HEK293T (cell line): ENCODE measurements around the gene IL1RL2.

Source experiments
- CTCF ChIA-PET: fragments of 350-600 bp; formaldehyde crosslinking; extraction: SDS; loops from one replicate; lab custom pipeline; 2021; ENCODE audit warnings: antibody characterized with exemption, inconsistent platforms; lab: Yijun Ruan, JAX
- POLR2A ChIA-PET: fragments of 350-600 bp; formaldehyde crosslinking; extraction: SDS; loops from one replicate; lab custom pipeline; 2020; ENCODE audit warnings: antibody characterized with exemption, inconsistent platforms; lab: Yijun Ruan, JAX
- DNase-seq: peaks from one replicate; pipeline ENCODE4 v3.0.0; 2012; ENCODE audit warnings: mixed read lengths; ENCODE audit errors: extremely low spot score
- ARNT ChIP-seq: fragments of 450-650 bp; IDR thresholded peaks from 2 replicates; pipeline ENCODE4 v1.6.1; 2017; ENCODE audit warnings: mild to moderate bottlenecking
- BHLHE40 ChIP-seq: fragments of 450-650 bp; IDR thresholded peaks from 2 replicates; pipeline ENCODE4 v1.6.1; 2016; ENCODE audit warnings: mild to moderate bottlenecking, moderate library complexity, borderline replicate concordance
- CTBP1 ChIP-seq: fragments of 450-650 bp; IDR thresholded peaks from 2 replicates; pipeline ENCODE4 v1.6.1; 2016; ENCODE audit warnings: borderline replicate concordance
- ELF4 ChIP-seq: fragments of 450-650 bp; IDR thresholded peaks from 2 replicates; pipeline ENCODE4 v1.6.1; 2017; ENCODE audit warnings: antibody characterized with exemption
- FOXA1 ChIP-seq: fragments of 450-650 bp; IDR thresholded peaks from 2 replicates; pipeline ENCODE4 v1.6.1; 2016; ENCODE audit warnings: mild to moderate bottlenecking
- FOXK2 ChIP-seq: fragments of 450-650 bp; IDR thresholded peaks from 2 replicates; pipeline ENCODE4 v1.6.1; 2016; ENCODE audit warnings: mild to moderate bottlenecking
- FOXM1 ChIP-seq: fragments of 450-650 bp; IDR thresholded peaks from 2 replicates; pipeline ENCODE4 v1.6.1; 2017; ENCODE audit warnings: mild to moderate bottlenecking, borderline replicate concordance
- HDGF ChIP-seq: fragments of 450-650 bp; IDR thresholded peaks from 2 replicates; pipeline ENCODE4 v1.6.1; 2017; ENCODE audit warnings: antibody characterized with exemption, borderline replicate concordance
- L3MBTL2 ChIP-seq: fragments of 450-650 bp; conservative IDR thresholded peaks from 2 replicates; pipeline ENCODE4 v1.6.1; 2016; ENCODE audit warnings: mild to moderate bottlenecking
- LEF1 ChIP-seq: fragments of 450-650 bp; IDR thresholded peaks from 2 replicates; pipeline ENCODE4 v1.6.1; 2017; ENCODE audit warnings: mild to moderate bottlenecking, borderline replicate concordance
- NFRKB ChIP-seq: fragments of 450-650 bp; IDR thresholded peaks from 2 replicates; pipeline ENCODE4 v1.6.1; 2016; ENCODE audit warnings: mild to moderate bottlenecking, moderate library complexity
- PKNOX1 ChIP-seq: fragments of 450-650 bp; IDR thresholded peaks from 2 replicates; pipeline ENCODE4 v1.6.1; 2016
- SP1 ChIP-seq: fragments of 450-650 bp; IDR thresholded peaks from 2 replicates; pipeline ENCODE4 v1.6.1; 2017
- SUZ12 ChIP-seq: fragments of 450-650 bp; IDR thresholded peaks from 2 replicates; pipeline ENCODE4 v1.6.1; 2016; ENCODE audit warnings: mild to moderate bottlenecking
- TARDBP ChIP-seq: fragments of 450-650 bp; IDR thresholded peaks from 2 replicates; pipeline ENCODE4 v1.6.1; 2016
- ZNF384 ChIP-seq: fragments of 450-650 bp; IDR thresholded peaks from 2 replicates; pipeline ENCODE4 v1.6.1; 2016

Gene IL1RL2

GRCh38 chr2:102155703-102156515 is 30.9 kb upstream of the IL1RL2 start:
- ChIA-PET POLR2A (no interaction called here), CTCF (interaction anchor here (0.7 to 1.0 kb wide), 2 partner anchors 10 to 77 kb away, joined by 3 to 4 read pairs; no protein-coding TSS in a partner anchor)
- DNase-seq, result no peak
- TF ChIP-seq SUZ12 (no peak), HDGF (no peak), FOXK2 (no peak), TARDBP (no peak), NFRKB (no peak), ARNT (no peak), ELF4 (no peak), LEF1 (no peak)

GRCh38 chr2:102158011-102158755 is 28.6 kb upstream of the IL1RL2 start:
- CTCF ChIA-PET, result no interaction called here
- TF ChIP-seq BHLHE40 (no peak), PKNOX1 (no peak), ZNF384 (no peak), FOXM1 (no peak), SUZ12 (no peak), CTBP1 (no peak), FOXK2 (no peak), LEF1 (no peak), NFRKB (no peak)
- POLR2A ChIA-PET, result no interaction called here
- DNase-seq, result no peak

- CTCF ChIA-PET, result no interaction called here
- POLR2A ChIA-PET, result no interaction called here
- no peak for DNase-seq
- TF ChIP-seq SP1, result no peak
- no peak for TF ChIP-seq ARNT
- no peak for TF ChIP-seq HDGF
- no peak for TF ChIP-seq BHLHE40
- no peak for TF ChIP-seq CTBP1
- no peak for TF ChIP-seq FOXM1
- TF ChIP-seq ELF4, result no peak
- TF ChIP-seq SUZ12, result no peak
- TF ChIP-seq ZNF384, result no peak
- TF ChIP-seq NFRKB, result no peak
- no peak for TF ChIP-seq FOXK2
- TF ChIP-seq LEF1, result no peak
- TF ChIP-seq PKNOX1, result no peak
- no peak for TF ChIP-seq FOXA1
- TF ChIP-seq L3MBTL2, result no peak
- no peak for TF ChIP-seq TARDBP
Measured at GRCh38 chr2:102159295-102159694, 27.5 kb upstream of the IL1RL2 start.

- ChIA-PET CTCF (interaction anchor here (0.5 to 1.7 kb wide), 5 partner anchors 10 to 146 kb away, joined by 3 to 4 read pairs (median 3); partner anchors contain the start of gene IL1R1), POLR2A (no interaction called here)
- DNase-seq, result no peak
- TF ChIP-seq BHLHE40 (no peak), NFRKB (no peak), FOXM1 (no peak), FOXK2 (no peak), ZNF384 (no peak), LEF1 (no peak), CTBP1 (no peak), L3MBTL2 (no peak), HDGF (no peak), TARDBP (no peak), ARNT (no peak), SP1 (no peak), ELF4 (no peak), SUZ12 (no peak), FOXA1 (no peak), PKNOX1 (no peak)
Measured at GRCh38 chr2:102166189-102166845, 20.5 kb upstream of the IL1RL2 start.

- no peak for TF ChIP-seq FOXA1
- TF ChIP-seq ELF4, result no peak
- no peak for TF ChIP-seq CTBP1
- POLR2A ChIA-PET, result no interaction called here
- CTCF ChIA-PET, result no interaction called here
- no peak for DNase-seq
Measured at GRCh38 chr2:102168026-102168771, 18.6 kb upstream of the IL1RL2 start.
